GM23248 (cell line): Measurements from ENCODE around the gene ZNF853.

Experiments
- EZH2 ChIP-seq: fragments of 200-600 bp; sonication (generic); IDR thresholded peaks from 2 replicates; pipeline ENCODE4 v1.6.1; 2018; ENCODE audit warnings: antibody characterized with exemption, mild to moderate bottlenecking; ENCODE audit not compliant: insufficient read depth, poor library complexity, severe bottlenecking
- EZH2phosphoT487 ChIP-seq: fragments of 200-600 bp; sonication (generic); IDR thresholded peaks from 2 replicates; pipeline ENCODE4 v1.6.1; 2018; ENCODE audit warnings: antibody characterized with exemption, moderate library complexity, mild to moderate bottlenecking, low read depth; ENCODE audit not compliant: insufficient read depth

DNA sequence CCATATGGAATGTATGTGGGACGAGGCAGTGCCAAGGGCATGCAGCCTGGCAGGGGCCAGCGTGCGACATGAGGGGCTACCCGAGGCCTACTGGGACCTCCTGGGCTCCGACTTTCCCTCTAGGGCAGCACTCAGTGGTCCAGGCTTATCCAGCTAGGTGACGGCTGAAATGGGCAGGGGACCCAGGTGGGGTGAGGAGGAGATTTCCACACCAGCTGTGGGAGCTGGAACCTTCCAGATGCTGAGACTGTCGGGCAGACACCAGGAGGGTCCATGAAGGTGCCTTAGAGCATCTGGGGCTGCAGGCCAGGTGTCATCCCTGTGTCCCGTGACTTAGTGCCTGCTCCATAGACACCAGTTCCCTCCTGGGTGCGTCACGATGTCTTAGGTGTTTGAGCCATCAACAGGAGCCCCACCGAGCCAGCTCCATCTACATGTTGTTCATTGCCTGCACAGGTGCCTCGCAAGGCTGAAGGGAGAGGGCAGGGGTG is 35.2 kb downstream of the ZNF853 start:
- no peak for TF ChIP-seq EZH2
- TF ChIP-seq EZH2phosphoT487 = no peak
